SK-N-SH (cell line): ENCODE results near the gene AQP5.

Source experiments
- ELF1 ChIP-seq: IDR thresholded peaks from 2 replicates; pipeline ENCODE4 v1.4.0; 2012
- EP300 ChIP-seq, 2 experiments: IDR thresholded peaks; 2 replicates each; pipeline versions ENCODE4 v1.4.0 to v1.6.1; 2012; ENCODE audit warnings: borderline replicate concordance in 1 of 2, low read depth in 1 of 2, low read length in 1 of 2
- NRF1 ChIP-seq: IDR thresholded peaks from 2 replicates; pipeline ENCODE4 v1.6.1; 2012; ENCODE audit warnings: low read depth, mild to moderate bottlenecking, low read length
- RCOR1 ChIP-seq: fragments of 150-350 bp; IDR thresholded peaks from 2 replicates; pipeline ENCODE4 v1.6.1; 2017; ENCODE audit warnings: antibody characterized with exemption, low read length
- TF ChIP-seq, protein P1 (sequence below): fragments of 200-600 bp; sonication (generic); IDR thresholded peaks from 2 replicates; pipeline ENCODE4 v1.6.1; 2017; ENCODE audit warnings: antibody characterized with exemption, mild to moderate bottlenecking, moderate library complexity

DNA sequence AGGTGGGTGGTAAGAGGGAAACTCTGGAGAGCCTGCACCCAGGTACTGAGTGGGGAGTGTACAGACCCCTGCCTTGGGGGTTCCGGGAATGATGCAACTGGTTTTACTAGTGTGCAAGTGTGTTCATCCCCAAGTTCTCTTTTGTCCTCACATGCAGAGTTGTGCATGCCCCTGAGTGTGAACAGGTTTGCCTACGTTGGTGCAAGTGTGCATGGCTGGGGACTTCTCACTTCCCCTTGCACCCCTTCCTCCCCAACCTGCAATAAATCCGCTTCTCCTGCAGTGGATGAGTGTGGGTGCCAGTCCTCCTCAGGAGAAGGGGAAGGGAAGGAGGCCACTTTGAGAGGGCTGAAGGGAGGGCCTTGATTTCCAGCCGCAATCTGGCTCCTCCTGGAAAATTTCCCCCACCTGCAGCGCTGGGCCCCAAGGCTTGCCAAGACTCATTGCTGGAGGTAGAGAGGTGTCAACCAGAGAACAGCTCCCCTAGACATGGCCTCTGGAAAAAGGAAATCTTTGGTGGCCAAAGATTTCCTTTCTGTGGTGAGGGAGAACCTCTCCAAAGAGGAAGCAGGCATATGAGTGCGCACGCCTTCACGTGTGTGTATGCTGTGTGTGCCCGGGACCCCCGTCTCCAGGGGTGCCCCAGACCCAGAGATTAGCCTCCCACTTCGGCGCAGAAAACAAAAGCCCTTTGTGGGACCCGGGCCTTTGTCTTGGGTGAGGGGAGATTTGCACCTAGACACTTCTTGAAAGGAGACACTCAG, 5.6 kb upstream of the AQP5 start:
- TF ChIP-seq, protein P1, sequence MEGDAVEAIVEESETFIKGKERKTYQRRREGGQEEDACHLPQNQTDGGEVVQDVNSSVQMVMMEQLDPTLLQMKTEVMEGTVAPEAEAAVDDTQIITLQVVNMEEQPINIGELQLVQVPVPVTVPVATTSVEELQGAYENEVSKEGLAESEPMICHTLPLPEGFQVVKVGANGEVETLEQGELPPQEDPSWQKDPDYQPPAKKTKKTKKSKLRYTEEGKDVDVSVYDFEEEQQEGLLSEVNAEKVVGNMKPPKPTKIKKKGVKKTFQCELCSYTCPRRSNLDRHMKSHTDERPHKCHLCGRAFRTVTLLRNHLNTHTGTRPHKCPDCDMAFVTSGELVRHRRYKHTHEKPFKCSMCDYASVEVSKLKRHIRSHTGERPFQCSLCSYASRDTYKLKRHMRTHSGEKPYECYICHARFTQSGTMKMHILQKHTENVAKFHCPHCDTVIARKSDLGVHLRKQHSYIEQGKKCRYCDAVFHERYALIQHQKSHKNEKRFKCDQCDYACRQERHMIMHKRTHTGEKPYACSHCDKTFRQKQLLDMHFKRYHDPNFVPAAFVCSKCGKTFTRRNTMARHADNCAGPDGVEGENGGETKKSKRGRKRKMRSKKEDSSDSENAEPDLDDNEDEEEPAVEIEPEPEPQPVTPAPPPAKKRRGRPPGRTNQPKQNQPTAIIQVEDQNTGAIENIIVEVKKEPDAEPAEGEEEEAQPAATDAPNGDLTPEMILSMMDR: no peak
- TF ChIP-seq ELF1 (no peak), EP300 (IDR thresholded peaks at IDR 0.05; ENCODE audit: borderline replicate concordance in 1 of 2, low read depth in 1 of 2, low read length in 1 of 2) (no peak), NRF1 (no peak), RCOR1 (no peak)
